G401 (cell line): Measurements from ENCODE around the gene COL16A1. TPM values are rescaled to one million over a fixed set of nuclear protein-coding genes. Genes with fewer than 3 reads are reported as not detected.

ENCODE experiments used
- DNase-seq: peaks from one replicate; pipeline ENCODE4 v3.0.0-alpha.2; 2015; ENCODE audit warnings: low spot score
- in situ Hi-C: cut with HindIII; loops from 2 replicates; pipeline ENCODE4 v1.10.0; 2016; ENCODE audit warnings: low sequenced_read_pairs, mixed read lengths
- total RNA-seq: library from RNA; depleted of rRNA; stranded (reverse); fragments of >200 nt; shearing (Covaris generic); gene quantifications from 2 replicates; pipeline ENCODE4 v1.2.3, GENCODE V29; 2014; rRNA removed

COL16A1 gene
- total RNA-seq = 50.5 and 56.2 TPM in 2 replicates

DNA sequence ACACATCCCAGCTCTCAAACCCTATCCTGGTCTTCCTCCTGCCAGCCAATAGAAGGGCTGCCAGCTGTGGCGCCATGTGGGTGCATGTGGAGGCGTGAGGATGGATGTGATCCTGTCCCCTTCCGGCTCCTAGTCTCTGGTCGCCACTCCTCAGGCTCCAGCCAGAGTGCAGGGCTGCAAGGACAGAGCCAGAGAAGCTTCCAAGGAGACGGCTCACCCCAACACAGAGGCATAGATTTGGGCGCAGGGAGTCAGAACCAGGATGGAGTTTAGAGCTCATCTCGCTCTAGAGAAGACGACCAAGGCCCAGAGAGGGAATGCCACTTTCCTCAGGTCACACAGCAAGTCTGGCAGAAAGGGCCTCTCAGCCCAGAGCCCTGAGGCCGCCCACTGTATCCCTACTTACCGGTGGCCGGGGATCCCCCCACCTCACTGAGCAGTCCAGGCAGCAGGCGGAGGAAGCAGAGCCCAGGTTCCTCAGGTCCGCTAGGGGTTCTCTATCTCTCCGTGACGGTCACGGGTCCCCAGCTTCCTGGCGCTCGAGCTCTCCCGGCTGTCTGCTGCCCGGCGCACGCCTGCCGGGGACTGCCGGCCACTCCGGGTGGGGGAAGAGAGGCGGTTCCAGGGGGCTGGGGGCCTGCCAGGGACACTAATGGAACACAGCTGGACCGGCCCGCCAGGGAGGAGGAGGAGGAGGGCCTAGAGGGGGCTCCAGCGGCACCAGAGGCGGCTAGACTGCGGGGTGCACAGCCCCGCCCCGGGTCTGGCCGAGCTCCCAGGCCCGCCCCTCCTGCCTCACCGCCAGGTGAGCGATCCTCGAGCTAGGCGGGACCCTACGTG, at the start of gene COL16A1:
Gene COL16A1 (minus strand): TSS at position 587 of the 840 bp plus-strand sequence. CDS start 1,824 bp downstream, outside the sequence.
- no peak for DNase-seq
- in situ Hi-C loops = no loop called here

DNA sequence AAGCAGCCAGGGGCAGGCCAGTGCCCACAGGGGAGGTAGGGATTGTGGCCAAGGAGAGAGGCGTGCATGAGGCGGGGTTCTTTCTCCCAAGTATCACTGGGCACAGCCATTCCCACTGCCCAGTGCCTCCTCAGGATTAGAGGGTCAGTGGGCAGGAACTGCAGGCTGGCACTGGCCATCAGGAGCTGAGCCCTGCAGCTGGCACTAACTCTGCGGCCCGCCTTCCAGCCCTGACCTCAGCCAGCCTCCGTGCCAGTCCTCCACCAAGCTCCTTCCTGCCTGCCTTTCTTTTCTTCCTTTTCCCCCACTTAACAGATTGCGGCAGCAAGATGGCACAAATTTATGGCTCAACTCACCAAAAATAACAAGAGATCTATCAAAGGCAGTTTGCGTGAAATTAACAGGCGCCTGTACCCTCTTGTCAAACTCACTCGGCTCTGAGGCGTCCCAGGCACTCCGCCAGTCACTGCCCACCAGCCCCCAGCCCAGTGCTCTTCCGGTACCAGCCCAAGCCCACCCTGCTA, 49.2 kb upstream of the COL16A1 start:
- in situ Hi-C loops = no loop called here

DNA sequence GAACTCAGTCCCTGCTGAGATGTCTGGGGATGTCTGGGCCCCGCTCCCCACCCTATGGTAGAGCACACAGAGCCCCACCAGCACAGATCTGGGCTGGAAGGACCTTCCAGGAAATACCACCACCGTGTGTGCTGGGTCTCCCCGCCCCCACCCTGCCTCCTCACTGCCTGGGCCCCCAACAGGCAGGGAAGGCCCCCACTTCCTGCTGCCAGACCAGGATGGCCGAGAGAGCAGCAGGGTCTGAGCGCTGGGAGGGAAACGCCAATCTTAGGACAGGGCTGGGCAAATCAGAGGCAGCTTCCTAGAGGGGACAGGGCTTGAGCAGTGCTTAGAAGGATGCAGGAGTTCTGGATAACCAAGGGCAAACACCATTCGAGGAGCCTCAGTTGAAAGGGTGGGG, 48.4 kb upstream of the COL16A1 start:
- no peak for DNase-seq
- in situ Hi-C loops = no loop called here

More for the DNA sequence above, 49.2 kb upstream of the COL16A1 start:
- DNase-seq = peak; percentile 54

DNA sequence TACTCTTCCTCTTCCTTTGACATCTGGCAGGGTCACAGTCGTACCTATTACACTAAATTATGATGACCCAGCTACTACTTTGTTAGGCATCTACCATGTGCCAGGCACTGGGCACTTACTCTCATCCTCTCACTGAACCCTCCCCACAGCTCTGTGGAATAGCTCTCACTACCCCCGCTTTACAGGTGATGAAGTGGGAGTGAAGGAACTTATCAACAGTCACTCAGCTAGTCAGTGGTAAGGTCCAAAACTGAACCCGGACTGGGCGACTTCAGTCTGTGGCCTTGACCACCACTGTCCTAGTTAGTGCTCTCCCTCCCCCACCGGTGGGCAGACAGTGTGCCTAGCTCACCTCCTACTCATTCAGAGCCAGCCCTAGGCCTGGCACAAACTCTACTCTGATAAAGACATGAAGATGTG, 48.0 kb upstream of the COL16A1 start:
- no peak for DNase-seq
- in situ Hi-C loops = no loop called here

DNA sequence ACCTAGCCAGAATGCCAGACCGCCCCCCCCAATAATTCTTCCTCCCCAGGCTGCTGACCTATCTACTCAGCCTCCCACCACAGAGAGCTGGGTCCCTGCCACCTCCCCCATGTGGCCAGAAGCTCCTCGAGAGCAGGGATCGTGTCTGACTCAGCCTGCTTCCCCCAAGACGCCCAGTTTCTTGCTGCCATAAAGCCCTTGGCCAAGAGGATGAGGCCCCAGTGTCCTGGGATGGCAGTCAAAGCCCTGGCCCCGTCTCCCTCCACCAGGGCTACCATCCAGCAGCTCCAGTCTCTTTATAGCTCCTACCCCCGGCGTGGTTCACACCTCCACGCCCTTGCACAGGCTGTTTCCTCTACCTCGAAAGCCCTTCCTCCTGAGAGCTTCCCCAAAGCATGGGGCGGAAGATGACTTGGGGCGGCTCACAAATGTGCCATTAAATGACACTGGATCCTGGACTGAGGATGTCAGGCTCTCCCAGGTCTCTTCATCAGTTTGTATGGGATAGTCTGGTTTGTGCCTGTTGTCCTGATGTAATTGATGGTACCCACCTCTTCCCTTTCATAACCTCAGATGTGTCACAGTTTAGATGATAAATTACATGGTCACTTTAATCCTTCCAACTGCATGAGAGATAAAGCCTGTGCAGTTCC, 47.2 kb upstream of the COL16A1 start:
- in situ Hi-C loops = no loop called here
- peak; percentile 19 for DNase-seq

DNA sequence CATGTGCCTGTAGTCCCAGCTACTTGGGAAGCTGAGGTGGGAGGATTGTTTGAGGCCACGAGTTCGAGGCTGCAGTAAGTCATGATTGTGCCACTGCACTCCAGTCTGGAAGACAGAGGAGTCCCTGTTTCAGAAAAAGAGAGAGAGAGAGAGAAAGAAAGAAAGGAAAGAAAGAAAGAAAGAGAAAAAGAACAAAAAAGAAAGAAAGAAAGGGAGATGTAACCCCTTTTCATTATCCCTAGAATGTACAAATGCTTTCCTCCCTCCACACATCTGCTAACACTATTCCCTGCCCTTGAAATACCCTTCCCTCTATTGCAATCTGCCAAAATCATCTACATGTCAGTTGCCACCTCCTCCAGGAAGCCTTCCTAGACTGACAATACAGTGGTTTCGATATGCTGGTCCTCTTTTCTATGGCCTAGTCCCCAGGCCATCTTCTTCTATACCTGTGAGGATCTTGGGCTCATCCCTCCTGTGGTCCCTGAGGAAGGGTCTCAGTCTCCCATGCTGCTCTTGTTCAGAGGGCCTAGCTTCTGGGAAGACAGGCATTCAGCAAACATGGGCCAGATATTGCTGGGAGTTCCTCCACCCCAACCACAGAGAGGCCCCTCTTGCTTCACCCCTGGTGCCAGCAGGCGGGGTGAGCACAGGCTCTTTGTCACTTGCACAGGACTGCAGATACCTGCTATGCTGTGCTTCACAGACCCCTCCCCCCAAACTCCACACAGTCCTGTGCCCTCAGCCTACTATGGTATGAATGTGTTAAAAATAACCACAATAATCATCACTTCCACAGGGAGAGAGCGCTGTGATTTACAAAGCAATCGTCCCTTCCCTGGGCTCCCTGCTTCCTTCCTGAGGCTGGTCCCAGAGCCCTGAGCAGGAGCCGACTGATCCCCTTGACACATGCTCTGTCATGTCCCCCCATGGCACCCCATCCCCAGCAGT, 46.2 kb upstream of the COL16A1 start:
- no peak for DNase-seq
- in situ Hi-C loops = no loop called here

DNA sequence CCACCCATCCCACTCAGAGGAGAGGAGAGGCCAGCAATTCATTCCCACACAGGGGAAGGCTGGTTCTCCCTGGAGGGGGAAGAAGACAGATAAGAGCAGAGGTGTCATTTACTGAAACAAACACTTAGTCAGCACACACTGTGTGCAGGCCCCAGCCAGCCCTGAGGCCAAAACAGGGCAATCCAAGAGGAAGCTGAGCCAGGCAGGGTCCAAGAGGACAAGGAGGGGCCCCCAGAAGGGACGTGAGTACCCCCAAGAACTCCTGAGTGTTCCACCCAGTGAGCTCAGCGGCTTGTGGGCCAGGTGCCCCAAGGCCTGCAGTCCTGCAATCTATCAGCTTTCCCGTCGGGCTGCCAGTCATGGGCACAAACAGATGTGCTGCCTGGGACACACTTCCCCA, 44.5 kb upstream of the COL16A1 start:
- in situ Hi-C loops = no loop called here

DNA sequence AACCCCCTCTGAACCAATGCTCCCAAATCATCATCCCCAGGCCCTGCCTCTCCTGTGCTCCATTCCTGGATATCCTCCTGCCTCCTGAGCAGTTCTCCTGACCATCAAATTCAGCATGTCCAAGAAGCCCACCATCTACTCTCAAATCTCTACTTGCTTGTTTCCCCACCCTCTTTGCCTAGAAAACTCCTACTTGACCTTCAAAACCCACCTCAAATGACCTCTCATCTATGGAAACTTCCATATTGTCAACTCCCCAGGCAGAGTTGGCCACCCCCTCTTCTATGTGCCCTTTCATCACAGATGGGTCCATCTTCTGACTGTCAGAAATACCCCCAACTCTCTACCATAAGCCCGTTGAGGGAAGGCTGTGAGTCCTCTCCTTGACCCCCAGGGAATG, 43.5 kb upstream of the COL16A1 start:
- DNase-seq = no peak
- in situ Hi-C loops = no loop called here

More for the DNA sequence above, 44.5 kb upstream of the COL16A1 start:
- DNase-seq = no peak

DNA sequence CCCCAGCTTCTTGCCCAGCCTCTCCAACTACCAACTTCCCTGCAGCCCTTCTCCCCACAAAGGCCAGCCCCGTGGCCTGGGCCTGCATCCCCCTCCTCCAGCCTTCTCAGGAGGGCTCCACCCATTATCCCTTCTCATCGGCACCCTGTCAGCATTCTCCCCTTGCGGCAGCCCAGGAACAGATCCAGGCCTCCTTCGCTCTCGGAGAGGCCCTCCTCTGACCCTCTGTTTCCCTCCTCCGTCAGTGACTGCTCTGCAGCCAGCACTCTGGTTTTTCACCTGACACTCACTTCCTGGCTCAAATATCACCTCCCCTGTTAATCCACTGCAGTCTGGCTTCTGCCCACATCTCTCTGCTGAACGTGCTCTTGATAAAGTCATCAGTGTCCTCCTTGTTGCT, 42.9 kb upstream of the COL16A1 start:
- DNase-seq = peak; percentile 23
- in situ Hi-C loops = no loop called here

DNA sequence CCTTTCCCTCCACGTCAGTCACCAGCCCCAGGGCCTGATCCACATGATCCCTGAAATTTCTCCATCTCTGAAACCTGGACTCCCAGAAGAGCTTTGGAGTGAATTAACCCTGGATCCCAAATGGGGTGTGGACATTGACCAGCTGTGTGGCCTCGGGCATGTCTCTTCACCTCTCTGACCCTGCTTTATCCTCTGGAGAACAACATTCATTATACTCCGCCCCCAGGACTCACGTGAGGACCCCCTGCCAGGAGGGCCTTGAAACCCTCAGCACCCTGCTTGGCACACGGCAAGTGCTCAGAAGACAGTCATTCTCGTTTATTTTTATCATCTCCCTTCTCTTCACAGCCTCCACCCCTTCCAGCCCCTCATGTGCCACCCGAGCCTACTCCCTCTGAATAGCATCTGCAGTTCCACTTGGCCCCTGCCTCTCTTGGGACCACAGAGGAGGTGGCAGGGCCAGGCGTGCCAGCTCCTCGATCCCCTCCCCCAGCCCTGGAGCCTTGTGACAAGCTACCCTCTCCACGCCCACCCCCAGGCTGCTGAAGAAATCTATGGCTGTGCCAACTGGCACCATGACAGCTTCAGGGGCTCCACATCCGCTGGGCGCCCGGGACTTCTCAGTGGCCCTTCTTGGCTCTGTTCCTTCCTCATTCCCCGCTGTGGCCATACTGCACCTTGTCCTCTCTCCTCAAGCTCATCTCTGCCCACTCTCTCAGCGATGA, 42.3 kb upstream of the COL16A1 start:
- in situ Hi-C loops = no loop called here
- DNase-seq = no peak

DNA sequence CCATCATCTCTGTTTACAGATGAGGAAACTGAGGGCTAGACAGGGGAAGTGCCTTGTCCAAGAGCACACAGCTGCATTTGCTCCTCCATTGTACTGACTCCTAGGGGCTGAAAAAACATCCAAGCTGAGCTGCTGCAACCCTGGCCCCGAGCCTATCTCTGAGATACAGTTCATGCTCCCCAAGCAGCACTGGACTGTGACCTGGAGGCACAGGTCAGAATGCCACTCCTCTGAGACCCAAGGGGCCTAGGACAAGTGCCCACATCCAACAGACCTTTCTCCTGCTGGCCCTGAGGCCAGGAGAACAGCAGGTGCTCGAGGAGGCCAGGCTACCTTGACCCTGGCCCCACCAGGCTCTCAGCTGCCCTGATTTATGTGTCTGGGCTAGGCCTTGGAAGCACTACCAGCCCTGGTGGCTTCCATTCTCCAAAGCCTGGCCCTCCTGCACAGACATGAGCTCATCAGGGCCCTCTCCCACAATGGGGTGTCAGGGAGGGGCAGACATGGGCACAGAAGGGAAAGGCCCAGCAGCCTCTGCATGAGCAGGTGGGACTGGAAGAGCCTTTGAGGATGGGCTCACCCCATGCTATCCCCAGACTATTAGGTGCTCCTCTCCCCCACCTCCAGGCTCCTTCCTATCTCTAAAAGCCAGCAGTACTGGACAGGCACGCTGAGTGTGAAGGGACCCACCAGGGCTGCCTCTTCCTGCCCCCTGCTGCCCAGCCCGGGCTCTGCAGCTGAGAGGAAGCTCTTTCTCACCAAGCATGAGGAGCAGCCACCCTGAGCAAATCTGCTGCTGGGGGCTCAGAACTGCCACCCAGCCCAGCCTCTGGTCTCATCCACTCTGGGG, 41.5 kb upstream of the COL16A1 start:
- in situ Hi-C loops = no loop called here
- DNase-seq = peak; percentile 65

DNA sequence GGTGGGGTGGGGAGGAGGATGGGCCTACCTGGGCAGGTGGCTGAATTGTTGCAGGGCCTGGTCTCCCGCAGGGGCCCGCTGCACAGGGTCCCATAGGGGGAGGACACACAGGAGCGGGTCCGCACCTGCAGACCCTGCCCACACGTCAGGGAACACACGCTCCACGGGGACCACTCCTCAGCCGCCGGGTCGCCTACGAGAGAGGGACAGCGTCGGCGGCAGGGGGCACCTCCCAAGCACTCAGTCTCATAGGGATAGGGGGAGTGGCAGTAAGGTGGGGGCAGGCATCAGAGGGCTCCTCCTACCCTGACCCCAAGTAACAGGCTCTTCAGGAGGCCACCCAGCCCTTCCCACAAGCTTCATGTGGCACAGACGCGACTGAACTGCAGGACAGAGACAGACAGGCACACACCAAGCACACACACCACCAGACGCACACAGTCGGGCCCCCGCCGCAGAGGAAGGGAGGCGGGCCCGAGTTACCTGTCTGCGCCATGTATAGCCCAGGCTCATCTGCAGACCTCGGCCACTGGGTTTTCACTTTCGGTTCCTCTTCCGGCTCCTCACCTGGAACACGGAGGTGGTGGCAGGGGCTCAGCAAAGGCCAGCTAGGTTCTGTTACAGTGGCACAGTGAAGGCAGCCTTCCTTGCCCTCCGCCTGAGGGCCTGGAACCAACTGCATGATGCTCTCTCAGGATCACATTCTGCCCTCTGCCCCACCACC, 40.5 kb upstream of the COL16A1 start:
- DNase-seq = no peak
- in situ Hi-C loops = no loop called here

DNA sequence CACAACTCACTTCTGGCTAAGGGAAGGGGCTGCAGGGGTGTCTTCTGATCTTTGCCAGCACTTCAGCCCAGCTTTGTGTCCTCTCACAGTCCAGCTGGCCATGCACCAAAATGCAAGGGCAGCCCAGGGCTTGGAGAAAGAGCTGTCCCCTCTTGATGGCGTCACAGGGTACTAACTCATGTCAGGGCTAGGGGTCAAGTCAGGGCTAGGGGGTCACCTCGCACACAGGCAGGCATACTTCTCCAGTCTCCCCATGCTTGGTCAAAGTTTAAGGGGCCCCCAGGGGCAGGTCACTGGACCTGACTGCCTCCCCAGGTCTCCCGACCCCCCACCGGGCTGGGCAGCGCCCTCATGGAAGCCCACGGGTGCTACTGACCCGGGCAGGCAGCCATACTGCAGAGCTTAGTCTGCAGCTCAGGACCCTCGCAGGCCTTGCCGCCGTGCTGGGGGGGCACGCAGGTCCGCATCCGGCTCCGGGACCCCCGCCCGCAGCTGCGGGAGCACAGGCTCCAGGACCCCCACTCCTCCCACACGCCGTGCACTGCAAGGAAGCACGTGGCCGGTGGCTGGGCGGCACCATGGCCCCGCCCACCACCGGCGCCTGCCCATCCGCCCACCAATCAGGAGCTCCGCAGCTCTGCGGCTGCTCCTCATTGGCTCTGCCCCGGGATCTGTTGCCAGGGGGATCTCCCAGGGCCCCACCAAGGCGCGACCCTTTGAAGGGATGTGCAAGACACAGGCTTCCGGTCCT, 38.8 kb upstream of the COL16A1 start:
- no peak for DNase-seq
- in situ Hi-C loops = no loop called here

DNA sequence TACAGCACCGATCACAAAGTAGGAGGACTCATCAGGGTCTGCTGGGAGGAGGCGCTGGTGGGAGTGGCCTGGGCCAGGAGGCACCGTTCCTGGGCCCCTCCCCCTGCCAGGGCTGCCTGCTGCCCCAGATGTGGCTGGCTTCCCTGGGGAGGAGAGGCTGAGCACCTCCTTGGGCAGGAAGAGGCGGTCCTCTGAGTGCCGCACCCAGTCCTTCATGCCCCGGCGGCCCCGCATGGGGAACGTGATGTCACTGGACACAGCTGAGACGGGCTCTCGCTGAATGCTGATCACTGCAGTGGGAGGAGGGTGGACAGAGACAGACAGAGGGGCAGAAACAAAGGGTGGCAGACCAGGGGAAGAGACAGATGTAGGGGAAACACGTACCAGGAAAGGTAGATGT, 35.5 kb upstream of the COL16A1 start:
- in situ Hi-C loops = no loop called here
- no peak for DNase-seq

DNA sequence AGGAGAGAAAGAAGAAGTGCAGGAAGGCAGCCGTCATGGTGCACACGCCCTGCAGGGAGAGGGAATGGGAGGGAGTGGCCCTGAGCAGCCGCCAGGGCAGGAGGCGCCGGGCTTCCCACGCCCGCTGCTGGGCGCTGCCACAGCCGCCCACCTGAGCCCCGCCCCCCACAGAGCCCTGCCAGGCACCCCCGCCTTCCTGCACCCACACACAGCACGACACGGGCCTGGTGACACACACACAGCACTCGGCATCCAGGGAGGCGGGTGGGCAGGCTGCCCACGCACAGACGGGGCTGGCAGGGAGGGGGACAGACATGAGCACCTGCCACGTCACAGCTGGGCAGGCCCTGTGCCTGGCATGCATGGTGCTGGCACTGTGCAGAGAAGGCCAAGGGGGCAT, 32.9 kb upstream of the COL16A1 start:
- DNase-seq = peak; percentile 54
- in situ Hi-C loops = no loop called here

DNA sequence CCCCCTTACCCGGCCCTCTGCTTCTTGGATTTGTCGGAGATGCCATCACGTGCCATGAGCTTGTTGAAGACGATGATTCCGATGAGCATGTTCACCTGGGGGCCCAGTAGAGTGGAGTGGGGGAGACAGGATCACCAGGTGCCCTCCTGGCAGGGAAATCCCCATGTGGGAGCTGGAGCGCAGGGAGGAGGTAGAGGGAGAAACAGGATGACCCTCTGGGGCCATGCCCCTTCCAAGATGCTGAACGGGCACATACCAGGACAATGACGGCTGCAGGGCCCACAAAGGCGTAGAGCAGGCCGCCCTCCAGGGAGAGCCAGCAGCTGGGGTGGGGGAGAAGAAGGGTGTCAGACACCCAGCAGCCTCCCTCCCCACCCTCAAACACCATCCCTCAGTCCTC, 31.8 kb upstream of the COL16A1 start:
- no peak for DNase-seq
- in situ Hi-C loops = no loop called here
